ENCODE measurements around the gene NFYC.

- TF ChIP-seq, protein P1, sequence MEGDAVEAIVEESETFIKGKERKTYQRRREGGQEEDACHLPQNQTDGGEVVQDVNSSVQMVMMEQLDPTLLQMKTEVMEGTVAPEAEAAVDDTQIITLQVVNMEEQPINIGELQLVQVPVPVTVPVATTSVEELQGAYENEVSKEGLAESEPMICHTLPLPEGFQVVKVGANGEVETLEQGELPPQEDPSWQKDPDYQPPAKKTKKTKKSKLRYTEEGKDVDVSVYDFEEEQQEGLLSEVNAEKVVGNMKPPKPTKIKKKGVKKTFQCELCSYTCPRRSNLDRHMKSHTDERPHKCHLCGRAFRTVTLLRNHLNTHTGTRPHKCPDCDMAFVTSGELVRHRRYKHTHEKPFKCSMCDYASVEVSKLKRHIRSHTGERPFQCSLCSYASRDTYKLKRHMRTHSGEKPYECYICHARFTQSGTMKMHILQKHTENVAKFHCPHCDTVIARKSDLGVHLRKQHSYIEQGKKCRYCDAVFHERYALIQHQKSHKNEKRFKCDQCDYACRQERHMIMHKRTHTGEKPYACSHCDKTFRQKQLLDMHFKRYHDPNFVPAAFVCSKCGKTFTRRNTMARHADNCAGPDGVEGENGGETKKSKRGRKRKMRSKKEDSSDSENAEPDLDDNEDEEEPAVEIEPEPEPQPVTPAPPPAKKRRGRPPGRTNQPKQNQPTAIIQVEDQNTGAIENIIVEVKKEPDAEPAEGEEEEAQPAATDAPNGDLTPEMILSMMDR (IDR thresholded peaks at IDR 0.05), result no peak
- TF ChIP-seq EP300 (IDR thresholded peaks at IDR 0.05), result no peak
- TF ChIP-seq POLR2A (IDR thresholded peaks at IDR 0.05), result no peak
- no peak for TF ChIP-seq POLR2AphosphoS5 (IDR thresholded peaks at IDR 0.05)
Observed at GRCh38 chr1:40758004-40758403, 66.5 kb downstream of the NFYC start.
